Activated CD4-positive, CD25-positive, alpha-beta regulatory T cell treated with anti-CD3 and anti-CD28 coated beads, Interleukin-2, amount 50 U/mL, for 72 hours (primary cell): ENCODE data around the gene VWA5B1.

Experiments used
- DNase-seq: peaks from one replicate; pipeline ENCODE4 v3.0.0; 2021

The VWA5B1 gene

DNA sequence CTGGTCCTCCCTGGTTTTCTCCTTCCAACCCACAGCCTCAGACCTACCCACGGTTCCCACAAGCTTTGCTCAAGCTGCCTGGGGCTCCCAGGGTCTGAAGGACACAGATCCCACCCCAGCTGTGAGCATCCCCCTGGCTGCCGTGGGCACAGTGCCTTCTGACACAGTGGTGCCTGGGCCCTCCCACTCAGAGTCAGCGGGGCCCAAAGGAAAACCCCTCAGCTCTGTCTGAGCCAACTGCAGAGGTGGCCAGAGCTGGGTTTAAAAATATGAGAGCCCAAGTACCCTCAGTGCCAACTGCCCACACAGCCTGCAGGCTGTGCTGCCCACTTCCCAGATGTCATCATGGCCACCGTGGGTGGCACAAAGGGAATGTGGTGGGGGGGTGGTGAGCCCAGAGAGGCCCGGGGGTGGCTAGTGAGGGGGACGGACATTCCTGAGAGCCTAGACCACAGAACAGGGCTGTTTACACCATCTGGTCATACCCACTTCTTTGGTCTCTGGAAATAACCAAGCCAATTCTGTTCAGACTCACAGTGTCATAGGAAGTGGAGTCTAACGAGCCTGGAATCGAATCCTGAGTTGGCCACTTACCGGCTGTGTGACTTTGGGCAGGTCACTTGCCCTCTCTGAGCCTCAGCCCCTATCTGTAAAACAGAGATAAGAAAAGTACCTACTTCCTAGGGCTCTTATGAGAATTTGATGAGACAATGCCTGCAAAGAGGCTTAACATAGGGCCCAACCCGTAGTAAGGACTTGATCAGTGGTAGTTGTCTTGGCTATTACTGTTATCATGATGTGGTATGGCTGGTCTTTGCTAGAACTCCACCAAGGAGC is 109.9 kb downstream of the VWA5B1 start:
- peak; percentile 9 for DNase-seq

DNA sequence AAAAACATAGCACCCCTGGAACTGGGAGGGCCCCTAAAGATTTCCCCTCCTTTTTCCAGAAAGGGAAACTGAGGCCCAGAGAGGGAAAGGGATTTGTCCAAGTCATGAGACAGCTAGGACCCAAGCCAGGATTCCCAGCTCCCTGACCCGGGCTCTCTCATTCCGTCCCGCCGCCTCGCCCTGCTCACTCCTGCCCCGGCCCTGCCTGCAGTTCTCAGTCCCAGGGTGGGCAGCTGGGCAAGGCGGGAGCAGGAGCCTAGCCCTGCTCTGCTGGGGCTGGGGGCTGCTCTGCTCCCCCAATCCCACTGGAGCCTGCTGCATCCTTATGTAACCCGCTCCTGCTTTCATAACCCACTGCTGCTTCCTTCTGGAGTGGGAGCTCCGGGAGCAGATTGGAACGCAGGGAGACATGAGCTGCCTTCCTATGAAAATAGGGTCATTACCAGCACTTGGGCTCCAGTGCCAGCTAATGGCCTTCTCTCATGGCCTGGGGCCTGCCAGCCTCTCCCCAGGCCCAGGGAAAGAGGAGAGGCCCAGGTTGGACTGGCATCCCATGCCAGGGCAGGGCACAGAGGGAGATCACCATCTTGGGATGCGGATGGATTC is 110.8 kb downstream of the VWA5B1 start:
- DNase-seq = peak; percentile 21

GRCh38 chr1:20402585-20403422 is 112.1 kb downstream of the VWA5B1 start:
- peak; percentile 11 for DNase-seq

- peak; percentile 8 for DNase-seq
Measured at GRCh38 chr1:20403423-20404145, 112.9 kb downstream of the VWA5B1 start.

DNA sequence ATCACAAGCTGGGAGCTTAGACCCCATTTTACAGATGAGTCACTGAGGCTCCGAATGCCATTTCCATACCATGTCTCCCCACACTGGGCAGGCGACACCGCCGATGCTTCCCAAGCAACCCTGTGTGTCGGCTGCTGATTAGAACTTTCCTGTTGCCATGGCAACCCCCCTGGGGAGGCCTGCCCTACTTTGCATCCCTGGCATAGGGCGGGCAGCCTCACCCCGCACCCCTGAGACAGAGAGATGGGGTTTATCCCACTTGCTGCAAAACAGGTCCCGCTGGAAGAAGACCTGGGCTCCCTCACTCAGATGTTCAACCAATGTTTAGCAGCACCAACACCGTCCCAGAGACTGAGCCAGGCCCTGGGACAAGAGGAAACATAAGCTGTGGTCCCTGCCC is 113.8 kb downstream of the VWA5B1 start:
- DNase-seq = peak; percentile 18
